Measurements from ENCODE around the gene GPR39.

DNA sequence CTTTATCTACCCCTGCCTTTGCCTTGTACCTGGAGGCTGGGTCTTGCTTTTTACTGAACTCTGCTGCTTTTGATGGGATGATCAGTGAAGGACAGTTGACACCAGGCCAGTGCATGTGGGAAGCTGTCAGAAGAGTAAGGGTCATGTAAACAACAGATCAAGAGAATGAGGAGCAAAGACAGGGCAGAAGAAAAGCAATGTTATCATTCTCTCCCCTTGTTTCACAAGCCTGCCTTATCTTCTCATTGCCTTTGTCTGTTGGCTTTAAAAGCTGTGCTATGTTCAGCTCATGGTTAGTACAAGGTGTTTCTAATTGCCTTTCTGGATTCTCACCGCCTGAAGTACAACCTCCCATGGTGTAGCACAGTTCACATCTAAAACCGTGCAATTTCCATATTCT is 225.8 kb downstream of the GPR39 start:
- TF ChIP-seq, protein P1, sequence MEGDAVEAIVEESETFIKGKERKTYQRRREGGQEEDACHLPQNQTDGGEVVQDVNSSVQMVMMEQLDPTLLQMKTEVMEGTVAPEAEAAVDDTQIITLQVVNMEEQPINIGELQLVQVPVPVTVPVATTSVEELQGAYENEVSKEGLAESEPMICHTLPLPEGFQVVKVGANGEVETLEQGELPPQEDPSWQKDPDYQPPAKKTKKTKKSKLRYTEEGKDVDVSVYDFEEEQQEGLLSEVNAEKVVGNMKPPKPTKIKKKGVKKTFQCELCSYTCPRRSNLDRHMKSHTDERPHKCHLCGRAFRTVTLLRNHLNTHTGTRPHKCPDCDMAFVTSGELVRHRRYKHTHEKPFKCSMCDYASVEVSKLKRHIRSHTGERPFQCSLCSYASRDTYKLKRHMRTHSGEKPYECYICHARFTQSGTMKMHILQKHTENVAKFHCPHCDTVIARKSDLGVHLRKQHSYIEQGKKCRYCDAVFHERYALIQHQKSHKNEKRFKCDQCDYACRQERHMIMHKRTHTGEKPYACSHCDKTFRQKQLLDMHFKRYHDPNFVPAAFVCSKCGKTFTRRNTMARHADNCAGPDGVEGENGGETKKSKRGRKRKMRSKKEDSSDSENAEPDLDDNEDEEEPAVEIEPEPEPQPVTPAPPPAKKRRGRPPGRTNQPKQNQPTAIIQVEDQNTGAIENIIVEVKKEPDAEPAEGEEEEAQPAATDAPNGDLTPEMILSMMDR (conservative IDR thresholded peaks at IDR 0.05; ENCODE audit: low read depth, low read length) = no peak
- TF ChIP-seq EZH2 (IDR thresholded peaks at IDR 0.05; ENCODE audit: low read length, unreplicated experiment) = no peak

Data from PC-3 (cell line).